ENCODE measurements around the gene PER2.

PER2 gene

GRCh38 chr2:238255151-238255551 lies 33.3 kb downstream of the PER2 start:
- TF ChIP-seq CTCF (IDR thresholded peaks at IDR 0.05; ENCODE audit: insufficient read depth, low read length, missing control alignments), result no peak
- DNase-seq (ENCODE audit: low read depth, low spot score), result no peak
- H3K4me3 ChIP-seq (ENCODE audit: low read depth, low read length), result no peak overlapping the region
- ChIA-PET POLR2A (no interaction called here), CTCF (interaction anchor here (0.7 to 21.6 kb wide), 9 partner anchors 5 to 404 kb away, joined by 3 to 223 read pairs (median 5); partner anchors contain the start of genes HES6 and PER2)

- no peak overlapping the region for H3K4me3 ChIP-seq (ENCODE audit: low read depth, low read length)
- ChIA-PET CTCF (interaction anchor here (0.8 to 21.6 kb wide), 4 partner anchors 6 to 396 kb away, joined by 3 to 223 read pairs (median 116); partner anchors contain the start of gene HES6), POLR2A (no interaction called here)
- no peak for TF ChIP-seq CTCF (IDR thresholded peaks at IDR 0.05; ENCODE audit: insufficient read depth, low read length, missing control alignments)
- no peak for DNase-seq (ENCODE audit: low read depth, low spot score)
Measured at GRCh38 chr2:238254095-238254723, 34.2 kb downstream of the PER2 start.

- POLR2A ChIA-PET, result no interaction called here
- CTCF ChIA-PET, result interaction anchor here (0.7 to 21.6 kb wide), 3 partner anchors 7 to 17 kb away, joined by 3 to 223 read pairs (median 223); partner anchors contain the start of gene HES6
- TF ChIP-seq CTCF (IDR thresholded peaks at IDR 0.05; ENCODE audit: insufficient read depth, low read length, missing control alignments), result no peak
- no peak for DNase-seq (ENCODE audit: low read depth, low spot score)
- no peak overlapping the region for H3K4me3 ChIP-seq (ENCODE audit: low read depth, low read length)
Measured at GRCh38 chr2:238252766-238253630, 35.4 kb downstream of the PER2 start.

GRCh38 chr2:238251986-238252385 lies 36.4 kb downstream of the PER2 start:
- ChIA-PET CTCF (interaction anchor here (21.6 kb wide), 1 partner anchor 9 kb away, joined by 223 read pairs; no protein-coding TSS in a partner anchor), POLR2A (no interaction called here)
- H3K4me3 ChIP-seq (ENCODE audit: low read depth, low read length), result no peak overlapping the region
- no peak for TF ChIP-seq CTCF (IDR thresholded peaks at IDR 0.05; ENCODE audit: insufficient read depth, low read length, missing control alignments)
- DNase-seq (ENCODE audit: low read depth, low spot score), result no peak

- ChIA-PET CTCF (interaction anchor here (21.6 kb wide), 1 partner anchor 9 kb away, joined by 223 read pairs; no protein-coding TSS in a partner anchor), POLR2A (no interaction called here)
- H3K4me3 ChIP-seq (ENCODE audit: low read depth, low read length), result no peak overlapping the region
- no peak for DNase-seq (ENCODE audit: low read depth, low spot score)
- TF ChIP-seq CTCF (IDR thresholded peaks at IDR 0.05; ENCODE audit: insufficient read depth, low read length, missing control alignments), result no peak
Measured at GRCh38 chr2:238251331-238251730, 37.1 kb downstream of the PER2 start.

- no peak for DNase-seq (ENCODE audit: low read depth, low spot score)
- H3K4me3 ChIP-seq (ENCODE audit: low read depth, low read length), result no peak overlapping the region
- ChIA-PET CTCF (interaction anchor here (21.6 kb wide), 1 partner anchor 10 kb away, joined by 223 read pairs; no protein-coding TSS in a partner anchor), POLR2A (no interaction called here)
- no peak for TF ChIP-seq CTCF (IDR thresholded peaks at IDR 0.05; ENCODE audit: insufficient read depth, low read length, missing control alignments)
Measured at GRCh38 chr2:238250896-238251295, 37.5 kb downstream of the PER2 start.
